IMR-90 (cell line): ENCODE results near the gene MEF2A. TPM values are rescaled to one million over a fixed set of nuclear protein-coding genes. Genes with fewer than 3 reads are reported as not detected.
A peak's percentile ranks its signal among the peaks of the same experiment; 100 is the strongest.

Source experiments
- ATAC-seq: fragments of 200-7000 bp; cut with Tn5 transposase; 2 replicates; pipeline ENCODE4 v1.9.1; 2020; ENCODE audit warnings: low read depth, mild to moderate bottlenecking, moderate library complexity
- BruUV-seq: library from RNA; stranded (reverse); fragments of 400-500 nt; replicated peaks from 2 replicates; lab custom pipeline; 2021; lab: Mats Ljungman, UMichigan
- CTCF ChIA-PET: fragments of 300-600 bp; formaldehyde crosslinking; extraction: SDS; loops from one replicate; lab custom pipeline; 2021; ENCODE audit warnings: antibody characterized with exemption; lab: Yijun Ruan, JAX
- POLR2A ChIA-PET: fragments of 300-600 bp; sonication (Branson Sonifier 250); formaldehyde crosslinking; loops from one replicate; lab custom pipeline; 2022; ENCODE audit warnings: antibody characterized with exemption; ENCODE audit not compliant: unreplicated experiment; lab: Charles Lee
- DNase-seq: peaks from one replicate; pipeline ENCODE4 v3.0.0; 2013
- H2AFZ ChIP-seq: replicated peaks from 2 replicates; pipeline ENCODE3; 2013; ENCODE audit warnings: low read length, mild to moderate bottlenecking; ENCODE audit not compliant: poor library complexity
- H2AK5ac ChIP-seq: 2 replicates; pipeline ENCODE4 v1.6.1; 2013; ENCODE audit warnings: low read depth, low read length, inconsistent platforms
- H2AK9ac ChIP-seq: replicated peaks from 2 replicates; pipeline ENCODE3; 2013; ENCODE audit warnings: mild to moderate bottlenecking, low read depth, low read length, moderate library complexity; ENCODE audit not compliant: poor library complexity
- H2BK120ac ChIP-seq: 2 replicates; pipeline ENCODE4 v1.6.1; 2013; ENCODE audit warnings: low read depth, low read length, inconsistent platforms
- H2BK15ac ChIP-seq: 3 replicates; pipeline ENCODE4 v1.6.1; 2013; ENCODE audit warnings: low read depth, low read length, inconsistent platforms
- H2BK20ac ChIP-seq: 2 replicates; pipeline ENCODE4 v1.6.1; 2013; ENCODE audit warnings: low read depth, mild to moderate bottlenecking, inconsistent platforms, low read length, moderate library complexity
- H2BK5ac ChIP-seq: 2 replicates; pipeline ENCODE4 v1.6.1; 2013; ENCODE audit warnings: mild to moderate bottlenecking, low read depth, low read length, inconsistent platforms; ENCODE audit not compliant: poor library complexity, severe bottlenecking
- H3K14ac ChIP-seq: replicated peaks from 2 replicates; pipeline ENCODE4 v1.6.1; 2013; ENCODE audit warnings: low read depth, low read length, inconsistent platforms
- H3K18ac ChIP-seq: 2 replicates; pipeline ENCODE4 v1.6.1; 2013; ENCODE audit warnings: low read depth, low read length, control low read depth
- H3K23ac ChIP-seq: 2 replicates; pipeline ENCODE4 v1.6.1; 2013; ENCODE audit warnings: low read depth, low read length, inconsistent platforms
- H3K27ac ChIP-seq: 2 replicates; pipeline ENCODE4 v1.5.1; 2013; ENCODE audit warnings: mild to moderate bottlenecking, control low read depth, low read length; ENCODE audit not compliant: insufficient read depth
- H3K27me3 ChIP-seq: 2 replicates; pipeline ENCODE4 v1.6.1; 2013; ENCODE audit warnings: low read length; ENCODE audit not compliant: control insufficient read depth, insufficient read depth
- H3K36me3 ChIP-seq: 2 replicates; pipeline ENCODE4 v1.6.1; 2013; ENCODE audit warnings: low read length, mixed read lengths; ENCODE audit not compliant: control insufficient read depth, insufficient read depth
- H3K4ac ChIP-seq: 2 replicates; pipeline ENCODE4 v1.6.1; 2013; ENCODE audit warnings: low read depth, low read length, inconsistent platforms
- H3K4me1 ChIP-seq: 2 replicates; pipeline ENCODE4 v1.6.1; 2013; ENCODE audit warnings: low read length, mixed read lengths; ENCODE audit not compliant: control insufficient read depth, insufficient read depth
- H3K4me2 ChIP-seq: 2 replicates; pipeline ENCODE4 v1.6.1; 2013; ENCODE audit warnings: low read depth, mild to moderate bottlenecking, control low read depth, low read length, moderate library complexity
- H3K4me3 ChIP-seq: 2 replicates; pipeline ENCODE4 v1.5.1; 2013; ENCODE audit warnings: low read depth, mild to moderate bottlenecking, control low read depth, low read length, moderate library complexity; ENCODE audit not compliant: insufficient read depth
- H3K56ac ChIP-seq: 2 replicates; pipeline ENCODE4 v1.6.1; 2013; ENCODE audit warnings: low read length, inconsistent platforms; ENCODE audit not compliant: insufficient read depth; ENCODE audit errors: extremely low read depth
- H3K79me1 ChIP-seq, 2 experiments: 2 replicates each; pipeline ENCODE4 v1.6.1; 2013; ENCODE audit warnings: low read length in 2 of 2, inconsistent platforms in 1 of 2, low read depth in 1 of 2
- H3K9ac ChIP-seq: 2 replicates; pipeline ENCODE4 v1.6.1; 2013; ENCODE audit warnings: low read depth, low read length, control low read depth
- H3K9me1 ChIP-seq: 2 replicates; pipeline ENCODE4 v1.6.1; 2013; ENCODE audit warnings: low read length, inconsistent platforms; ENCODE audit not compliant: insufficient read depth
- H3K9me3 ChIP-seq: 2 replicates; pipeline ENCODE4 v1.6.1; 2013; ENCODE audit warnings: low read length; ENCODE audit not compliant: control insufficient read depth, insufficient read depth
- H4K20me1 ChIP-seq: 2 replicates; pipeline ENCODE4 v1.6.1; 2013; ENCODE audit warnings: low read length, inconsistent platforms; ENCODE audit not compliant: insufficient read depth
- H4K5ac ChIP-seq: 2 replicates; pipeline ENCODE4 v1.6.1; 2013; ENCODE audit warnings: mild to moderate bottlenecking, low read depth, low read length, control low read depth
- H4K8ac ChIP-seq, 2 experiments: 2 replicates each; pipeline ENCODE4 v1.6.1; 2013; ENCODE audit warnings: low read depth in 2 of 2, low read length in 2 of 2, control low read depth in 1 of 2, inconsistent platforms in 1 of 2
- H4K91ac ChIP-seq: 2 replicates; pipeline ENCODE4 v1.6.1; 2013; ENCODE audit warnings: low read depth, low read length, inconsistent platforms; ENCODE audit not compliant: insufficient read depth
- BHLHE40 ChIP-seq: fragments of 150-350 bp; IDR thresholded peaks from 2 replicates; pipeline ENCODE4 v1.6.1; 2016; ENCODE audit warnings: mild to moderate bottlenecking, low read depth, low read length
- CHD1 ChIP-seq: IDR thresholded peaks from 2 replicates; pipeline ENCODE4 v1.6.1; 2012; ENCODE audit warnings: low read depth, low read length, improper control_type of control experiment
- CTCF ChIP-seq: conservative IDR thresholded peaks from 2 replicates; pipeline ENCODE4 v1.5.1; 2012; ENCODE audit warnings: mild to moderate bottlenecking, low read depth, low read length, improper control_type of control experiment
- ELK1 ChIP-seq: fragments of 150-350 bp; IDR thresholded peaks from 2 replicates; pipeline ENCODE4 v1.6.1; 2016; ENCODE audit warnings: low read depth, mild to moderate bottlenecking, low read length, moderate library complexity, borderline replicate concordance
- MAFK ChIP-seq: IDR thresholded peaks from 2 replicates; pipeline ENCODE4 v1.6.1; 2012; ENCODE audit warnings: low read depth, low read length, improper control_type of control experiment
- MAZ ChIP-seq: IDR thresholded peaks from 2 replicates; pipeline ENCODE4 v1.6.1; 2012; ENCODE audit warnings: low read depth, mild to moderate bottlenecking, low read length, improper control_type of control experiment, moderate library complexity, borderline replicate concordance
- MXI1 ChIP-seq: IDR thresholded peaks from 2 replicates; pipeline ENCODE4 v1.6.1; 2012; ENCODE audit warnings: low read depth, mild to moderate bottlenecking, low read length, moderate library complexity, borderline replicate concordance
- NFE2L2 ChIP-seq: fragments of 150-350 bp; IDR thresholded peaks from 2 replicates; pipeline ENCODE4 v1.6.1; 2016; ENCODE audit warnings: low read depth, mild to moderate bottlenecking, low read length
- POLR2A ChIP-seq: IDR thresholded peaks from 2 replicates; pipeline ENCODE4 v1.6.1; 2012; ENCODE audit warnings: mild to moderate bottlenecking, low read depth, low read length
- RFX5 ChIP-seq: IDR thresholded peaks from 2 replicates; pipeline ENCODE4 v1.8.0; 2012; ENCODE audit warnings: low read depth, mild to moderate bottlenecking, low read length, moderate library complexity
- SMC3 ChIP-seq: fragments of 150-350 bp; IDR thresholded peaks from 2 replicates; pipeline ENCODE4 v1.6.1; 2016; ENCODE audit warnings: low read depth, mild to moderate bottlenecking, antibody characterized with exemption, low read length, moderate library complexity
- WGBS, 2 experiments: methylation state at CpG; one replicate each; pipeline versions ENCODE4 v1.1.5 to v1.1.7; 2013; ENCODE audit warnings: missing lambda C conversion rate in 2 of 2; ENCODE audit not compliant: insufficient read length in 1 of 2; ENCODE audit errors: extremely low coverage in 2 of 2; 5-methylcytosine and 5-hydroxymethylcytosine counted together
- dilution Hi-C: fragments of 300-500 bp; cut with HindIII; formaldehyde crosslinking; loops from one replicate; pipeline ENCODE4 v1.14.3; 2018; ENCODE audit warnings: low sequenced_read_pairs; ENCODE audit not compliant: unreplicated experiment
- in situ Hi-C: fragments of 300-500 bp; cut with MboI; formaldehyde crosslinking; loops from 3 replicates; pipeline ENCODE4 v1.14.3; 2019; ENCODE audit warnings: low sequenced_read_pairs, inconsistent platforms, mixed read lengths
- intact Hi-C: fragments of 100-400 bp; cut with micrococcal nuclease; formaldehyde crosslinking; loops from 2 replicates; pipeline ENCODE4 v1.10.0; 2022
- polyA plus RNA-seq, 3 experiments: library from polyadenylated mRNA; depleted of rRNA; stranded (reverse); fragments of >200 nt; gene quantifications; 2 replicates each; pipeline ENCODE4 v1.2.3, GENCODE V29; 2012; ENCODE audit warnings: low replicate concordance in 1 of 3
- total RNA-seq: library from RNA; depleted of rRNA; stranded (reverse); fragments of >200 nt; gene quantifications from 2 replicates; pipeline ENCODE4 v1.2.3, GENCODE V29; 2012
- TF ChIP-seq, protein P1 (sequence below): fragments of 150-350 bp; IDR thresholded peaks from 2 replicates; pipeline ENCODE4 v1.6.1; 2017; ENCODE audit warnings: mild to moderate bottlenecking, antibody characterized with exemption, low read length, low read depth

MEF2A gene
- total and polyA plus RNA-seq, 2 of the 4 experiments (the other 2 are of a cell fraction) = 16.1 to 16.7 TPM

GRCh38 chr15:99662903-99663302, 97.1 kb downstream of the MEF2A start:
- Histone ChIP-seq H3K27ac (no peak overlapping the region), H3K4me3 (no peak overlapping the region), H3K23ac (no peak overlapping the region), H4K5ac (0 out of 2 replicates have a peak overlapping the region, but pooled peaks have one; percentile 7), H3K79me1 (peaks cover 7 to 11% of the 10 kb centered on the region in 2 experiments; a peak in 3 of 4 replicates), H2AFZ (no peak overlapping the region), H4K20me1 (no peaks in the 10 kb centered on the region), H3K18ac (no peak overlapping the region), H2AK9ac (no peak overlapping the region), H4K91ac (no peak overlapping the region), H3K4ac (no peak overlapping the region), H3K36me3 (0 out of 2 replicates have a peak, but pooled peaks cover 2% of the 10 kb centered on the region), H3K9me1 (no peaks in the 10 kb centered on the region), H3K27me3 (no peaks in the 10 kb centered on the region), H3K4me1 (peaks cover 6% of the 10 kb centered on the region; the same call in 1 of the 2 replicates), H3K4me2 (no peak overlapping the region), H2AK5ac (no peak overlapping the region), H3K9ac (no peak overlapping the region), H3K56ac (no peak overlapping the region), H2BK20ac (no peak overlapping the region), H4K8ac (no peak overlapping the region), H3K9me3 (no peaks in the 10 kb centered on the region), H2BK120ac (no peak overlapping the region), H2BK5ac (no peak overlapping the region), H3K14ac (no peak overlapping the region), H2BK15ac (no peak overlapping the region)
- intact Hi-C loops = no loop called here
- dilution Hi-C loops = no loop called here
- ChIA-PET CTCF (no interaction called here), POLR2A (no interaction called here)
- DNase-seq (peak; percentile 1), ATAC-seq (peak; percentile 35; the same call in 1 of the 2 replicates)
- TF ChIP-seq BHLHE40 = no peak
- TF ChIP-seq MAZ = no peak
- TF ChIP-seq ELK1 = no peak
- TF ChIP-seq, protein P1, sequence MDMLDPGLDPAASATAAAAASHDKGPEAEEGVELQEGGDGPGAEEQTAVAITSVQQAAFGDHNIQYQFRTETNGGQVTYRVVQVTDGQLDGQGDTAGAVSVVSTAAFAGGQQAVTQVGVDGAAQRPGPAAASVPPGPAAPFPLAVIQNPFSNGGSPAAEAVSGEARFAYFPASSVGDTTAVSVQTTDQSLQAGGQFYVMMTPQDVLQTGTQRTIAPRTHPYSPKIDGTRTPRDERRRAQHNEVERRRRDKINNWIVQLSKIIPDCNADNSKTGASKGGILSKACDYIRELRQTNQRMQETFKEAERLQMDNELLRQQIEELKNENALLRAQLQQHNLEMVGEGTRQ = no peak
- TF ChIP-seq MAFK = no peak
- no peak for TF ChIP-seq POLR2A
- no peak for TF ChIP-seq CTCF
- TF ChIP-seq MXI1 = no peak
- TF ChIP-seq NFE2L2 = no peak
- no peak for TF ChIP-seq CHD1
- TF ChIP-seq RFX5 = no peak
- no peak for TF ChIP-seq SMC3
- no CpG with 5 or more reads among the region's 2 CpGs for WGBS, 2 experiments
- in situ Hi-C loops = no loop called here
- no TSS peak for BruUV-seq
